CD14-positive monocyte (primary cell): ENCODE results near the gene OR2M5. TPM values are rescaled to one million over a fixed set of nuclear protein-coding genes. Genes with fewer than 3 reads are reported as not detected.

ENCODE experiments used
- DNase-seq, 3 donors: peaks; one replicate each; pipeline ENCODE4 v3.0.0-alpha.2; 2011 to 2022
- H2AFZ ChIP-seq: 2 replicates; pipeline ENCODE4 v1.6.0; 2012; ENCODE audit warnings: mild to moderate bottlenecking, low read depth, low read length, inconsistent platforms; ENCODE audit not compliant: insufficient read depth, poor library complexity, severe bottlenecking
- H3K27ac ChIP-seq, 2 donors: 1 replicate in 1 of 2; 2 replicates in 1 of 2; pipeline ENCODE4 v1.5.1; 2012 to 2013; ENCODE audit warnings: low read length in 2 of 2, control low read depth in 1 of 2, inconsistent platforms in 1 of 2, low read depth in 1 of 2, mild to moderate bottlenecking in 1 of 2
- H3K27me3 ChIP-seq, 2 donors: one replicate each; pipeline versions ENCODE4 v1.6.0 to v1.6.1; 2011 to 2013; ENCODE audit warnings: low read length in 2 of 2; ENCODE audit not compliant: control insufficient read depth in 2 of 2, insufficient read depth in 2 of 2
- H3K36me3 ChIP-seq, 2 donors: replicated peaks in 1 of 2; 1 replicate in 1 of 2; 2 replicates in 1 of 2; pipeline versions ENCODE4 v1.5.1 to v1.6.1; 2012 to 2013; ENCODE audit warnings: low read length in 2 of 2, control low read depth in 1 of 2, inconsistent platforms in 1 of 2, mild to moderate bottlenecking in 1 of 2; ENCODE audit not compliant: insufficient read depth in 2 of 2, control insufficient read depth in 1 of 2
- H3K4me1 ChIP-seq, 2 donors: 1 replicate in 1 of 2; 2 replicates in 1 of 2; pipeline versions ENCODE4 v1.5.1 to v1.6.1; 2012 to 2013; ENCODE audit warnings: low read length in 2 of 2, control low read depth in 1 of 2, inconsistent platforms in 1 of 2, mild to moderate bottlenecking in 1 of 2, moderate library complexity in 1 of 2; ENCODE audit not compliant: insufficient read depth in 2 of 2, control insufficient read depth in 1 of 2
- H3K4me2 ChIP-seq: replicated peaks from 2 replicates; pipeline ENCODE3; 2012; ENCODE audit warnings: low read length, moderate library complexity, mild to moderate bottlenecking; ENCODE audit not compliant: poor library complexity, severe bottlenecking; ENCODE audit errors: extremely low read depth
- H3K4me3 ChIP-seq, 3 experiments: fragments of 200-600 bp in 1 of 3; sonication (generic) in 1 of 3; replicated peaks in 1 of 3; 1 replicate in 2 of 3; 2 replicates in 1 of 3; pipeline ENCODE4 v1.5.1; 2011 to 2013; ENCODE audit warnings: low read length in 3 of 3, mild to moderate bottlenecking in 3 of 3, control low read depth in 2 of 3, low read depth in 2 of 3, inconsistent platforms in 1 of 3, moderate library complexity in 1 of 3
- H3K79me2 ChIP-seq: 2 replicates; pipeline ENCODE4 v1.6.0; 2012; ENCODE audit warnings: mild to moderate bottlenecking, control low read depth, inconsistent platforms, low read length, moderate library complexity; ENCODE audit not compliant: insufficient read depth
- H3K9ac ChIP-seq: 2 replicates; pipeline ENCODE4 v1.6.0; 2017; ENCODE audit warnings: low read length, mild to moderate bottlenecking; ENCODE audit not compliant: insufficient read depth, poor library complexity, severe bottlenecking
- H3K9me3 ChIP-seq, 2 donors: replicated peaks in 1 of 2; 1 replicate in 1 of 2; 2 replicates in 1 of 2; pipeline versions ENCODE4 v1.5.1 to v1.6.1; 2012 to 2013; ENCODE audit warnings: low read length in 2 of 2, control low read depth in 1 of 2; ENCODE audit not compliant: control insufficient read depth in 1 of 2, insufficient read depth in 1 of 2
- H4K20me1 ChIP-seq: 2 replicates; pipeline ENCODE4 v1.6.0; 2012; ENCODE audit warnings: mild to moderate bottlenecking, low read length, control low read depth, moderate library complexity; ENCODE audit not compliant: insufficient read depth
- H3K27ac Mint-ChIP-seq, 7 donors: one replicate each; pipeline ENCODE4 v1.8.0; 2020; ENCODE audit warnings: mild to moderate bottlenecking in 7 of 7, mixed read lengths in 7 of 7, moderate library complexity in 6 of 7, inconsistent platforms in 2 of 7
- H3K27me3 Mint-ChIP-seq, 3 donors: one replicate each; pipeline ENCODE4 v1.8.0; 2021 to 2022; ENCODE audit warnings: low read depth in 3 of 3, mild to moderate bottlenecking in 3 of 3, mixed read lengths in 3 of 3, moderate library complexity in 3 of 3, inconsistent platforms in 1 of 3
- H3K36me3 Mint-ChIP-seq, 2 donors: one replicate each; pipeline ENCODE4 v1.8.0; 2020; ENCODE audit warnings: mixed read lengths in 2 of 2, inconsistent platforms in 1 of 2, mild to moderate bottlenecking in 1 of 2
- H3K4me1 Mint-ChIP-seq: one replicate; pipeline ENCODE4 v1.8.0; 2020; ENCODE audit warnings: mild to moderate bottlenecking, mixed read lengths
- H3K4me3 Mint-ChIP-seq, 2 donors: one replicate each; pipeline ENCODE4 v1.8.0; 2020; ENCODE audit warnings: mild to moderate bottlenecking in 2 of 2, mixed read lengths in 2 of 2, moderate library complexity in 1 of 2
- H3K9me3 Mint-ChIP-seq, 7 donors: one replicate each; pipeline ENCODE4 v1.8.0; 2020 to 2022; ENCODE audit warnings: mixed read lengths in 7 of 7, mild to moderate bottlenecking in 6 of 7, moderate library complexity in 6 of 7, inconsistent platforms in 2 of 7
- CTCF ChIP-seq: fragments of 200-600 bp; IDR thresholded peaks from one replicate; pipeline ENCODE4 v1.8.0; 2022; ENCODE audit warnings: antibody characterized with exemption, mild to moderate bottlenecking
- WGBS: methylation state at CpG from one replicate; pipeline ENCODE4 v1.1.5; 2013; ENCODE audit warnings: missing lambda C conversion rate; ENCODE audit not compliant: insufficient coverage; 5-methylcytosine and 5-hydroxymethylcytosine counted together
- intact Hi-C, 2 donors: fragments of 100-400 bp; cut with micrococcal nuclease; formaldehyde crosslinking; loops; one replicate each; pipeline versions ENCODE4 v1.15.0 to v1.15.1; 2023
- polyA plus RNA-seq, 3 donors: library from polyadenylated mRNA; depleted of rRNA in 1 of 3; unstranded in 2 of 3; stranded (reverse) in 1 of 3; fragments of 300-500 nt in 2 of 3; fragments of >200 nt in 1 of 3; fragmentation: Illumina TruSeq in 2 of 3; gene quantifications; 1 replicate in 2 of 3; 2 replicates in 1 of 3; pipeline ENCODE4 v1.2.3, GENCODE V29; 2012 to 2021

Gene OR2M5
- polyA plus RNA-seq, 3 donors: not detected

- Histone ChIP-seq H3K27me3 (no peaks in the 10 kb centered on the region), H3K9me3 (peaks cover 0 to 3% of the 10 kb centered on the region in 2 donors), H3K4me3 (no peak within 1 kb of the TSS), H3K9ac (no peak within 1 kb of the TSS), H3K36me3 (no peaks in the 10 kb centered on the region), H2AFZ (no peak within 1 kb of the TSS), H3K79me2 (no peaks in the 10 kb centered on the region), H3K27ac (no peak within 1 kb of the TSS), H4K20me1 (no peaks in the 10 kb centered on the region), H3K4me2 (no peak within 1 kb of the TSS), H3K4me1 (no peaks in the 10 kb centered on the region)
- Mint-ChIP-seq H3K36me3 (no peaks in the 10 kb centered on the region), H3K27ac (no peak within 1 kb of the TSS), H3K9me3 (peaks cover 0 to 6% (median 3%) of the 10 kb centered on the region in 7 donors), H3K4me3 (no peak within 1 kb of the TSS), H3K27me3 (no peaks in the 10 kb centered on the region), H3K4me1 (no peaks in the 10 kb centered on the region)
- DNase-seq: no peak
- intact Hi-C loops: no loop called here
- TF ChIP-seq CTCF: no peak
Measured at GRCh38 chr1:248174521-248174920, 29.6 kb downstream of the OR2M5 start, which contains the start of gene OR2M2. TSS of gene OR2M2 (plus strand) at chr1:248174821. CDS start at chr1:248179986, 5,165 bp downstream.

DNA sequence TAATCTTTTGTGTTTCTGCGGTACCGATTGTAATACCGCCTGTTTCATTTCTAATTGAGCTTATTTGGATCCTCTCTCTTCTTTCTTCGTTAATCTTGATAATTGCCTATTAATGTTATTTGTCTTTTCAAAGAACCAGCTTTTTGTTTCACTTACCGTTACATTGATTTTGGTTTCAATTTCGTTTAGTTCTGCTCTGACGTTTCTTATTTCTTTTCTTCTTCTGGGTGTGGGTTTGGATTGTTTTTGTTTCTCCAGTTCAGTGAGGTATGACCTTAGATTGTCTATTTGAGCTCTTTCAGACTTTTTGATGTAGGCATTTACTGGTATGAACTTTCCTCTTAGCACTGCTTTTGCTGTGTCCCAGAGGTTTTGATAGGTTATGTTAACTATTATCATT is 39.0 kb downstream of the OR2M5 start:
- Mint-ChIP-seq H3K9me3 (peaks cover 0 to 18% (median 7%) of the 10 kb centered on the region in 7 donors), H3K4me1 (no peaks in the 10 kb centered on the region), H3K4me3 (no peak overlapping the region), H3K27ac (no peak overlapping the region), H3K36me3 (no peaks in the 10 kb centered on the region), H3K27me3 (no peaks in the 10 kb centered on the region)
- no peaks in the 10 kb centered on the region for H3K27me3 ChIP-seq
- no peak overlapping the region for H3K27ac ChIP-seq
- H2AFZ ChIP-seq: no peak overlapping the region
- H3K36me3 ChIP-seq: no peaks in the 10 kb centered on the region
- no peak for DNase-seq
- no peak overlapping the region for H3K9ac ChIP-seq
- peaks cover 0 to 2% of the 10 kb centered on the region in 2 donors for H3K9me3 ChIP-seq
- no peaks in the 10 kb centered on the region for H3K4me1 ChIP-seq
- H3K79me2 ChIP-seq: no peaks in the 10 kb centered on the region
- H4K20me1 ChIP-seq: no peaks in the 10 kb centered on the region
- WGBS: 53% methylated on average over 3 of the region's 7 CpGs
- no peak overlapping the region for H3K4me2 ChIP-seq
- no peak overlapping the region for H3K4me3 ChIP-seq
- intact Hi-C loops: no loop called here
- no peak for TF ChIP-seq CTCF
